HEK293 (cell line): ENCODE data around the gene RBMS1.

Source experiments
- CTCF ChIA-PET: fragments of 350-600 bp; formaldehyde crosslinking; extraction: SDS; loops from one replicate; lab custom pipeline; 2021; ENCODE audit warnings: antibody characterized with exemption; lab: Yijun Ruan, JAX
- POLR2A ChIA-PET: fragments of 300-600 bp; formaldehyde crosslinking; extraction: SDS; loops from one replicate; lab custom pipeline; 2020; ENCODE audit warnings: antibody characterized with exemption, inconsistent platforms; lab: Yijun Ruan, JAX
- H3K27ac ChIP-seq: fragments of 200-500 bp; sonication (Bioruptor generic); 2 replicates; pipeline ENCODE4 v1.5.1; 2014; ENCODE audit warnings: low read depth, low read length, control low read depth, inconsistent platforms; ENCODE audit errors: extremely low read depth
- H3K36me3 ChIP-seq, 2 experiments: fragments of 200-500 bp in 1 of 2; sonication (Bioruptor generic) in 1 of 2; 1 replicate in 1 of 2; 2 replicates in 1 of 2; pipeline ENCODE4 v1.5.1; 2014 to 2017; ENCODE audit warnings: inconsistent platforms in 2 of 2, low read length in 2 of 2; ENCODE audit not compliant: control insufficient read depth in 2 of 2, insufficient read depth in 1 of 2
- H3K4me1 ChIP-seq: fragments of 200-500 bp; sonication (Bioruptor generic); 2 replicates; pipeline ENCODE4 v1.5.1; 2014; ENCODE audit warnings: mild to moderate bottlenecking, low read length, inconsistent platforms; ENCODE audit not compliant: control insufficient read depth, insufficient read depth
- H3K4me3 ChIP-seq: 2 replicates; pipeline ENCODE4 v1.5.1; 2011; ENCODE audit warnings: low read depth, mild to moderate bottlenecking, control low read depth, low read length, moderate library complexity
- H3K9me3 ChIP-seq: fragments of 200-500 bp; sonication (Bioruptor generic); 2 replicates; pipeline ENCODE4 v1.5.1; 2014; ENCODE audit warnings: low read depth, low read length, inconsistent platforms; ENCODE audit not compliant: control insufficient read depth, insufficient read depth
- GLI4 ChIP-seq: fragments of 450-650 bp; formaldehyde crosslinking; IDR thresholded peaks from 2 replicates; pipeline ENCODE4 v1.5.1; 2016; ENCODE audit warnings: missing biosample characterization, missing genetic modification characterization
- GLIS1 ChIP-seq: fragments of 450-650 bp; formaldehyde crosslinking; IDR thresholded peaks from 2 replicates; pipeline ENCODE4 v1.5.1; 2016; ENCODE audit warnings: missing biosample characterization, missing genetic modification characterization
- KLF10 ChIP-seq: fragments of 450-650 bp; IDR thresholded peaks from 2 replicates; pipeline ENCODE4 v1.5.1; 2018; ENCODE audit warnings: missing biosample characterization, mild to moderate bottlenecking, missing genetic modification characterization
- PRDM2 ChIP-seq: fragments of 450-650 bp; formaldehyde crosslinking; IDR thresholded peaks from 2 replicates; pipeline ENCODE4 v1.5.1; 2016; ENCODE audit warnings: missing biosample characterization, missing genetic modification characterization, borderline replicate concordance
- SETDB1 ChIP-seq: IDR thresholded peaks from one replicate; pipeline ENCODE4 v1.6.1; 2017; ENCODE audit warnings: mild to moderate bottlenecking, low read length, moderate library complexity, mixed read lengths; ENCODE audit not compliant: insufficient read length
- WT1 ChIP-seq: fragments of 450-650 bp; formaldehyde crosslinking; IDR thresholded peaks from 2 replicates; pipeline ENCODE4 v1.5.1; 2016; ENCODE audit warnings: missing biosample characterization, missing genetic modification characterization
- ZBTB20 ChIP-seq: fragments of 450-650 bp; formaldehyde crosslinking; IDR thresholded peaks from 2 replicates; pipeline ENCODE4 v1.5.1; 2016; ENCODE audit warnings: missing biosample characterization, missing genetic modification characterization
- ZNF157 ChIP-seq: fragments of 450-650 bp; formaldehyde crosslinking; IDR thresholded peaks from 2 replicates; pipeline ENCODE4 v1.5.1; 2016; ENCODE audit warnings: missing biosample characterization, missing genetic modification characterization
- ZNF23 ChIP-seq: fragments of 450-650 bp; formaldehyde crosslinking; IDR thresholded peaks from 2 replicates; pipeline ENCODE4 v1.5.1; 2016; ENCODE audit warnings: missing biosample characterization, missing genetic modification characterization, borderline replicate concordance
- ZNF248 ChIP-seq: fragments of 450-650 bp; formaldehyde crosslinking; IDR thresholded peaks from 2 replicates; pipeline ENCODE4 v1.5.1; 2017; ENCODE audit warnings: missing biosample characterization, missing genetic modification characterization
- ZNF391 ChIP-seq: fragments of 450-650 bp; formaldehyde crosslinking; IDR thresholded peaks from 2 replicates; pipeline ENCODE4 v1.5.1; 2016; ENCODE audit warnings: low read depth, missing biosample characterization, missing genetic modification characterization, borderline replicate concordance
- ZNF555 ChIP-seq: fragments of 450-650 bp; formaldehyde crosslinking; conservative IDR thresholded peaks from 2 replicates; pipeline ENCODE4 v1.5.1; 2017; ENCODE audit warnings: missing biosample characterization, mild to moderate bottlenecking, missing genetic modification characterization, inconsistent platforms
- ZNF558 ChIP-seq: fragments of 450-650 bp; formaldehyde crosslinking; IDR thresholded peaks from 2 replicates; pipeline ENCODE4 v1.5.1; 2016; ENCODE audit warnings: missing biosample characterization, missing genetic modification characterization
- ZSCAN30 ChIP-seq: fragments of 450-650 bp; IDR thresholded peaks from 2 replicates; pipeline ENCODE4 v1.5.1; 2018; ENCODE audit warnings: missing biosample characterization, mild to moderate bottlenecking, missing genetic modification characterization, moderate library complexity
- TF ChIP-seq, protein P1 (sequence below): fragments of 450-650 bp; formaldehyde crosslinking; IDR thresholded peaks from 2 replicates; pipeline ENCODE4 v1.5.1; 2017; ENCODE audit warnings: missing biosample characterization, missing genetic modification characterization
- TF ChIP-seq, protein P2 (sequence below): fragments of 450-650 bp; formaldehyde crosslinking; IDR thresholded peaks from 2 replicates; pipeline ENCODE4 v1.5.1; 2016; ENCODE audit warnings: missing biosample characterization, missing genetic modification characterization
- TF ChIP-seq, protein P3 (sequence below): fragments of 450-650 bp; formaldehyde crosslinking; IDR thresholded peaks from 2 replicates; pipeline ENCODE4 v1.5.1; 2016; ENCODE audit warnings: missing biosample characterization, missing genetic modification characterization

RBMS1 gene

DNA sequence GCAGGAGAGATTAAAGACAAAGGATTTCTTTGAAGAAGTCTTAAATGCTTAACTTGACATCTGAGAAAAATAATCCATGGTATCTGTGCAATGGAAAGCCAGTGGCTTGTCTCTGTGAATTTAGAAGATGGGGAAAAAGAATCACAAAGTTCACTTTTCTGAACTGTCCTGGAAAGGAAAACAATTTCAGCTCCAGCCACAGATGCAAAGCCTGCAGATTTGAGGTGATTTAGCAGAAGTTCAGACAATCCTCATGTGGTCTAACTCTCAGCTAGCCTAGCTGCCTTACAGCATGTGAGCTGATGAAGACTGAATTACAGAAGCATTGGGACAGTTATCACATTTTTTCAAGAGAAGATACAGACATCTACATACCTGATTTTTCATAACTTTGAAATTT is 166.8 kb downstream of the RBMS1 start:
- Histone ChIP-seq H3K4me1 (peaks cover 12% of the 10 kb centered on the region), H3K9me3 (no peaks in the 10 kb centered on the region), H3K4me3 (no peak overlapping the region), H3K27ac (no peak overlapping the region), H3K36me3 (no peaks in the 10 kb centered on the region)
- TF ChIP-seq PRDM2 (tag by site-specific recombination): no peak
- ChIA-PET CTCF (no interaction called here), POLR2A (no interaction called here)

DNA sequence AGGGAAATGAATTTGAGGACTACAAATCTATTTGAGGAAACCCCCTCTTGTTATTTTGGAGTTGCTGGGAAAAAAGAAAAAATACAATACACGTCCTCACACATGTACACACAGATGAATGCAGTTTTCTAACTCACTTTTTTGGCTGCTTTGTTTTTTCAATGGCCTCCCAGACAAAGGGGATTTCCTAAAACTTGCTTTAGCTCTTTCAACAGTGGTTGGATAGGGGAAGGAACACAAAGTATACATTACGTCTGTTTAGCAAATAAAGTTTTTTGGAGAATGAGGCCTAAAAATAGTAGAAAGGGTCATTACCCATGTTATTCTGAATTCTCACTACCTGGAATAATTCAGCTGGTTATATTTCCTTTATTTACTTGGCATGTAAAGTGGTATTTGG is 168.2 kb downstream of the RBMS1 start:
- no peak overlapping the region for H3K27ac ChIP-seq
- POLR2A ChIA-PET: no interaction called here
- TF ChIP-seq KLF10 (tag by site-specific recombination) (no peak), ZNF157 (tag by site-specific recombination) (no peak), ZNF555 (no peak), GLI4 (tag by site-specific recombination) (no peak), ZNF391 (tag by site-specific recombination) (no peak), ZBTB20 (tag by site-specific recombination) (no peak), WT1 (no peak), ZNF23 (tag by site-specific recombination) (no peak)
- TF ChIP-seq, protein P1, sequence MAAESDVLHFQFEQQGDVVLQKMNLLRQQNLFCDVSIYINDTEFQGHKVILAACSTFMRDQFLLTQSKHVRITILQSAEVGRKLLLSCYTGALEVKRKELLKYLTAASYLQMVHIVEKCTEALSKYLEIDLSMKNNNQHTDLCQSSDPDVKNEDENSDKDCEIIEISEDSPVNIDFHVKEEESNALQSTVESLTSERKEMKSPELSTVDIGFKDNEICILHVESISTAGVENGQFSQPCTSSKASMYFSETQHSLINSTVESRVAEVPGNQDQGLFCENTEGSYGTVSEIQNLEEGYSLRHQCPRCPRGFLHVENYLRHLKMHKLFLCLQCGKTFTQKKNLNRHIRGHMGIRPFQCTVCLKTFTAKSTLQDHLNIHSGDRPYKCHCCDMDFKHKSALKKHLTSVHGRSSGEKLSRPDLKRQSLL: no peak
- TF ChIP-seq, protein P2, sequence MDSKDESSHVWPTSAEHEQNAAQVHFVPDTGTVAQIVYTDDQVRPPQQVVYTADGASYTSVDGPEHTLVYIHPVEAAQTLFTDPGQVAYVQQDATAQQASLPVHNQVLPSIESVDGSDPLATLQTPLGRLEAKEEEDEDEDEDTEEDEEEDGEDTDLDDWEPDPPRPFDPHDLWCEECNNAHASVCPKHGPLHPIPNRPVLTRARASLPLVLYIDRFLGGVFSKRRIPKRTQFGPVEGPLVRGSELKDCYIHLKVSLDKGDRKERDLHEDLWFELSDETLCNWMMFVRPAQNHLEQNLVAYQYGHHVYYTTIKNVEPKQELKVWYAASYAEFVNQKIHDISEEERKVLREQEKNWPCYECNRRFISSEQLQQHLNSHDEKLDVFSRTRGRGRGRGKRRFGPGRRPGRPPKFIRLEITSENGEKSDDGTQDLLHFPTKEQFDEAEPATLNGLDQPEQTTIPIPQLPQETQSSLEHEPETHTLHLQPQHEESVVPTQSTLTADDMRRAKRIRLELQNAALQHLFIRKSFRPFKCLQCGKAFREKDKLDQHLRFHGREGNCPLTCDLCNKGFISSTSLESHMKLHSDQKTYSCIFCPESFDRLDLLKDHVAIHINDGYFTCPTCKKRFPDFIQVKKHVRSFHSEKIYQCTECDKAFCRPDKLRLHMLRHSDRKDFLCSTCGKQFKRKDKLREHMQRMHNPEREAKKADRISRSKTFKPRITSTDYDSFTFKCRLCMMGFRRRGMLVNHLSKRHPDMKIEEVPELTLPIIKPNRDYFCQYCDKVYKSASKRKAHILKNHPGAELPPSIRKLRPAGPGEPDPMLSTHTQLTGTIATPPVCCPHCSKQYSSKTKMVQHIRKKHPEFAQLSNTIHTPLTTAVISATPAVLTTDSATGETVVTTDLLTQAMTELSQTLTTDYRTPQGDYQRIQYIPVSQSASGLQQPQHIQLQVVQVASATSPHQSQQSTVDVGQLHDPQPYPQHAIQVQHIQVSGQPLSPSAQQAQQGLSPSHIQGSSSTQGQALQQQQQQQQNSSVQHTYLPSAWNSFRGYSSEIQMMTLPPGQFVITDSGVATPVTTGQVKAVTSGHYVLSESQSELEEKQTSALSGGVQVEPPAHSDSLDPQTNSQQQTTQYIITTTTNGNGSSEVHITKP: no peak
- H3K9me3 ChIP-seq: no peaks in the 10 kb centered on the region
- no peaks in the 10 kb centered on the region for H3K36me3 ChIP-seq
- H3K4me3 ChIP-seq: no peak overlapping the region
- CTCF ChIA-PET: interaction anchor here (0.6 to 2.9 kb wide), 6 partner anchors 13 to 1109 kb away, joined by 3 to 19 read pairs (median 10); no protein-coding TSS in a partner anchor
- H3K4me1 ChIP-seq: peaks cover 12% of the 10 kb centered on the region

DNA sequence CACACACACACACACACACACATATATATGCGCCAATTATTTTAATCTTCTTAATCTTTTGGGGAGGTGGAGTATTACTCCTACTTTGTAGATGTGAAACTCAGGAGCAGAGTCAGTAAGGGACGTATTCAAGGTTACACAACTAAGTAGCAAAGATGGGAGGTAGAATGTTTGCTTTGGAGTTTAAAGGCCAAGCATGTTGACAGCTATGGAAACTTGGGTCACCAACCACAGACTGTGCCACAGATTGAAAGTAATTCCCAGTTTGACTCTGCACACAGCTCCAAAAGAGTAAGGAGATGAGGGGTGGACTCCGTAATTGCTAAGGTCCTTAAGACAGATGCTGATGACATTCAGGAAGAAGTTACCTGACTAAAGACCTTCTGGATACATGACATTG is 168.7 kb downstream of the RBMS1 start:
- Histone ChIP-seq H3K9me3 (no peaks in the 10 kb centered on the region), H3K4me3 (no peak overlapping the region), H3K4me1 (peaks cover 12% of the 10 kb centered on the region), H3K27ac (no peak overlapping the region), H3K36me3 (no peaks in the 10 kb centered on the region)
- CTCF ChIA-PET: interaction anchor here (0.5 to 2.9 kb wide), 15 partner anchors 10 to 1108 kb away, joined by 3 to 19 read pairs (median 4); no protein-coding TSS in a partner anchor
- POLR2A ChIA-PET: no interaction called here
- TF ChIP-seq SETDB1: no peak
- no peak for TF ChIP-seq ZNF558 (tag by site-specific recombination)
- no peak for TF ChIP-seq ZNF248 (tag by site-specific recombination)
- TF ChIP-seq GLIS1 (tag by site-specific recombination): no peak
- TF ChIP-seq ZSCAN30 (tag by site-specific recombination): no peak
- TF ChIP-seq, protein P3, sequence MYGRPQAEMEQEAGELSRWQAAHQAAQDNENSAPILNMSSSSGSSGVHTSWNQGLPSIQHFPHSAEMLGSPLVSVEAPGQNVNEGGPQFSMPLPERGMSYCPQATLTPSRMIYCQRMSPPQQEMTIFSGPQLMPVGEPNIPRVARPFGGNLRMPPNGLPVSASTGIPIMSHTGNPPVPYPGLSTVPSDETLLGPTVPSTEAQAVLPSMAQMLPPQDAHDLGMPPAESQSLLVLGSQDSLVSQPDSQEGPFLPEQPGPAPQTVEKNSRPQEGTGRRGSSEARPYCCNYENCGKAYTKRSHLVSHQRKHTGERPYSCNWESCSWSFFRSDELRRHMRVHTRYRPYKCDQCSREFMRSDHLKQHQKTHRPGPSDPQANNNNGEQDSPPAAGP: no peak
